WTC11 (cell line): ENCODE data around the gene FKBP14. TPM values are rescaled to one million over a fixed set of nuclear protein-coding genes. Genes with fewer than 3 reads are reported as not detected.

ENCODE experiments used
- ATAC-seq: fragments of 200-7000 bp; cut with Tn5 transposase; 2 replicates; pipeline ENCODE4 v1.10.0; 2021; ENCODE audit warnings: mild to moderate bottlenecking, moderate library complexity
- CTCF ChIA-PET: fragments of 300-600 bp; sonication (Branson Sonifier 250); formaldehyde crosslinking; loops from one replicate; lab custom pipeline; 2021; ENCODE audit warnings: antibody characterized with exemption; lab: Charles Lee
- POLR2A ChIA-PET: fragments of 350-600 bp; sonication (Branson Sonifier 250); formaldehyde crosslinking; loops from one replicate; lab custom pipeline; 2021; ENCODE audit warnings: antibody characterized with exemption; lab: Charles Lee
- DNase-seq: peaks from one replicate; pipeline ENCODE4 v3.0.0; 2021; ENCODE audit warnings: low spot score
- H3K27ac Mint-ChIP-seq: 2 replicates; pipeline ENCODE4 v1.8.0; 2021; ENCODE audit warnings: mixed read lengths
- H3K27me3 Mint-ChIP-seq: 2 replicates; pipeline ENCODE4 v1.8.0; 2021; ENCODE audit warnings: low read depth, mild to moderate bottlenecking, moderate library complexity, mixed read lengths
- H3K36me3 Mint-ChIP-seq: 2 replicates; pipeline ENCODE4 v1.8.0; 2021; ENCODE audit warnings: mixed read lengths
- H3K4me1 Mint-ChIP-seq: 2 replicates; pipeline ENCODE4 v1.8.0; 2022; ENCODE audit warnings: mixed read lengths
- H3K4me3 Mint-ChIP-seq: 2 replicates; pipeline ENCODE4 v1.8.0; 2021; ENCODE audit warnings: mild to moderate bottlenecking, moderate library complexity, mixed read lengths
- H3K9me3 Mint-ChIP-seq: 2 replicates; pipeline ENCODE4 v1.8.0; 2021; ENCODE audit warnings: mixed read lengths
- ATF1 ChIP-seq: sonication (generic); formaldehyde crosslinking; IDR thresholded peaks from 2 replicates; pipeline ENCODE4 v1.8.1; 2023; ENCODE audit warnings: mild to moderate bottlenecking, moderate library complexity, missing genetic modification reagents
- ATF6 ChIP-seq: sonication (generic); formaldehyde crosslinking; IDR thresholded peaks from 2 replicates; pipeline ENCODE4 v1.8.1; 2023; ENCODE audit warnings: mild to moderate bottlenecking, missing genetic modification reagents
- ETV6 ChIP-seq: sonication (generic); formaldehyde crosslinking; IDR thresholded peaks from 2 replicates; pipeline ENCODE4 v1.8.1; 2022; ENCODE audit warnings: mild to moderate bottlenecking, missing genetic modification reagents
- GABPB1 ChIP-seq: sonication (generic); formaldehyde crosslinking; IDR thresholded peaks from 2 replicates; pipeline ENCODE4 v1.8.1; 2023; ENCODE audit warnings: mild to moderate bottlenecking, missing genetic modification reagents
- KAT7 ChIP-seq: sonication (generic); formaldehyde crosslinking; IDR thresholded peaks from 2 replicates; pipeline ENCODE4 v1.8.1; 2023; ENCODE audit warnings: missing genetic modification reagents, mild to moderate bottlenecking, borderline replicate concordance
- MYBL2 ChIP-seq: sonication (generic); formaldehyde crosslinking; IDR thresholded peaks from 2 replicates; pipeline ENCODE4 v1.8.1; 2023; ENCODE audit warnings: mild to moderate bottlenecking, moderate library complexity, missing genetic modification reagents
- NR3C1 ChIP-seq: sonication (generic); formaldehyde crosslinking; conservative IDR thresholded peaks from 2 replicates; pipeline ENCODE4 v1.8.1; 2023; ENCODE audit warnings: low read depth, mild to moderate bottlenecking, missing genetic modification reagents
- OVOL2 ChIP-seq: fragments of 250-450 bp; sonication (Bioruptor Pico); IDR thresholded peaks from 2 replicates; pipeline ENCODE4 v1.9.0; 2021; ENCODE audit warnings: mild to moderate bottlenecking, borderline replicate concordance
- PREB ChIP-seq: sonication (generic); formaldehyde crosslinking; IDR thresholded peaks from 2 replicates; pipeline ENCODE4 v1.8.1; 2022; ENCODE audit warnings: mild to moderate bottlenecking, missing genetic modification reagents, moderate library complexity, borderline replicate concordance
- RORB ChIP-seq: fragments of 250-450 bp; sonication (Bioruptor Pico); IDR thresholded peaks from 2 replicates; pipeline ENCODE4 v1.9.0; 2021; ENCODE audit warnings: mild to moderate bottlenecking
- STAT6 ChIP-seq: sonication (generic); formaldehyde crosslinking; conservative IDR thresholded peaks from 2 replicates; pipeline ENCODE4 v1.8.1; 2023; ENCODE audit warnings: mild to moderate bottlenecking, low read depth, missing genetic modification reagents, moderate library complexity
- TEAD4 ChIP-seq: sonication (generic); formaldehyde crosslinking; IDR thresholded peaks from 2 replicates; pipeline ENCODE4 v1.8.0; 2022; ENCODE audit warnings: mild to moderate bottlenecking, missing genetic modification reagents
- USF1 ChIP-seq: sonication (generic); formaldehyde crosslinking; IDR thresholded peaks from 2 replicates; pipeline ENCODE4 v1.8.0; 2022; ENCODE audit warnings: mild to moderate bottlenecking, missing genetic modification reagents
- ZNF232 ChIP-seq: sonication (generic); formaldehyde crosslinking; IDR thresholded peaks from 2 replicates; pipeline ENCODE4 v1.8.0; 2022; ENCODE audit warnings: mild to moderate bottlenecking, missing genetic modification reagents
- ZNF416 ChIP-seq: fragments of 250-450 bp; sonication (Bioruptor Pico); IDR thresholded peaks from 2 replicates; pipeline ENCODE4 v1.9.0; 2021; ENCODE audit warnings: mild to moderate bottlenecking, inconsistent platforms
- total RNA-seq: library from RNA; stranded (reverse); gene quantifications from 3 replicates; pipeline ENCODE4 v1.2.3, GENCODE V29; 2021
- TF ChIP-seq, protein P1 (sequence below): sonication (generic); formaldehyde crosslinking; IDR thresholded peaks from 2 replicates; pipeline ENCODE4 v1.8.0; 2022; ENCODE audit warnings: mild to moderate bottlenecking, missing genetic modification reagents
- TF ChIP-seq, protein P2 (sequence below): sonication (generic); formaldehyde crosslinking; IDR thresholded peaks from 2 replicates; pipeline ENCODE4 v1.8.1; 2022; ENCODE audit warnings: mild to moderate bottlenecking, moderate library complexity, missing genetic modification reagents
- TF ChIP-seq, protein P3 (sequence below): fragments of 250-450 bp; sonication (Bioruptor Pico); IDR thresholded peaks from 2 replicates; pipeline ENCODE4 v1.9.0; 2021; ENCODE audit warnings: mild to moderate bottlenecking
- TF ChIP-seq, protein P4 (sequence below): sonication (generic); formaldehyde crosslinking; IDR thresholded peaks from 2 replicates; pipeline ENCODE4 v1.8.1; 2022; ENCODE audit warnings: low read depth, missing genetic modification reagents, borderline replicate concordance

FKBP14 gene
- total RNA-seq, 1 experiment from 2014 or later: 23.0 TPM

DNA sequence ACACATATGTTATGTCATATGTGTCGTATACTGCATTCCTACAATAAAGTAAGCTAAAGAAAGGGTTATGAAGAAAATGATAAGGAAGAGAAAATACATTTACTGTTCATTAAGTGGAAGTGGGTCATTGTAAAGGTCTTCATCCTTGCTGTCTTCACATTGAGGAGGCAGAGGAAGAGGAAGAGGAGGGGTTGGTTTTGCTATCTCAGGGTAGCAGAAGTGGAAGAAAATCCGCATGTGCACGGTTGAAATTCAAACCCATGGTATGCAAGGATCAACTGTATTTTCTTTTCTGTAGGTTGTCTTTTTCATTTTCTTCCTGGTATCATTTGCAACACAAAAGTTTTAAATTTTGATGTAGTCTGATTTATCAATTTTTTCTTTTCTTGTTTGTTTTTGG is 8.0 kb upstream of the FKBP14 start:
- ATAC-seq: no peak
- CTCF ChIA-PET: no interaction called here
- DNase-seq: no peak
- no peaks in the 10 kb centered on the region for H3K27me3 Mint-ChIP-seq
- H3K27ac Mint-ChIP-seq: no peak overlapping the region
- no peak overlapping the region for H3K4me3 Mint-ChIP-seq
- no peaks in the 10 kb centered on the region for H3K36me3 Mint-ChIP-seq
- POLR2A ChIA-PET: no interaction called here
- no peaks in the 10 kb centered on the region for H3K9me3 Mint-ChIP-seq
- peaks cover 10% of the 10 kb centered on the region for H3K4me1 Mint-ChIP-seq
- TF ChIP-seq, protein P1, sequence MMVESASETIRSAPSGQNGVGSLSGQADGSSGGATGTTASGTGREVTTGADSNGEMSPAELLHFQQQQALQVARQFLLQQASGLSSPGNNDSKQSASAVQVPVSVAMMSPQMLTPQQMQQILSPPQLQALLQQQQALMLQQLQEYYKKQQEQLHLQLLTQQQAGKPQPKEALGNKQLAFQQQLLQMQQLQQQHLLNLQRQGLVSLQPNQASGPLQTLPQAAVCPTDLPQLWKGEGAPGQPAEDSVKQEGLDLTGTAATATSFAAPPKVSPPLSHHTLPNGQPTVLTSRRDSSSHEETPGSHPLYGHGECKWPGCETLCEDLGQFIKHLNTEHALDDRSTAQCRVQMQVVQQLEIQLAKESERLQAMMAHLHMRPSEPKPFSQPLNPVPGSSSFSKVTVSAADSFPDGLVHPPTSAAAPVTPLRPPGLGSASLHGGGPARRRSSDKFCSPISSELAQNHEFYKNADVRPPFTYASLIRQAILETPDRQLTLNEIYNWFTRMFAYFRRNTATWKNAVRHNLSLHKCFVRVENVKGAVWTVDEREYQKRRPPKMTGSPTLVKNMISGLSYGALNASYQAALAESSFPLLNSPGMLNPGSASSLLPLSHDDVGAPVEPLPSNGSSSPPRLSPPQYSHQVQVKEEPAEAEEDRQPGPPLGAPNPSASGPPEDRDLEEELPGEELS (CRISPR knock-in tag): no peak
- TF ChIP-seq, protein P2, sequence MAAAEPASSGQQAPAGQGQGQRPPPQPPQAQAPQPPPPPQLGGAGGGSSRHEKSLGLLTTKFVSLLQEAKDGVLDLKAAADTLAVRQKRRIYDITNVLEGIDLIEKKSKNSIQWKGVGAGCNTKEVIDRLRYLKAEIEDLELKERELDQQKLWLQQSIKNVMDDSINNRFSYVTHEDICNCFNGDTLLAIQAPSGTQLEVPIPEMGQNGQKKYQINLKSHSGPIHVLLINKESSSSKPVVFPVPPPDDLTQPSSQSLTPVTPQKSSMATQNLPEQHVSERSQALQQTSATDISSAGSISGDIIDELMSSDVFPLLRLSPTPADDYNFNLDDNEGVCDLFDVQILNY: no peak
- TF ChIP-seq RORB (CRISPR knock-in tag): no peak
- no peak for TF ChIP-seq ZNF232 (CRISPR knock-in tag)
- TF ChIP-seq ATF1: no peak
- TF ChIP-seq ETV6 (CRISPR knock-in tag): no peak
- no peak for TF ChIP-seq STAT6 (CRISPR knock-in tag)
- no peak for TF ChIP-seq TEAD4 (CRISPR knock-in tag)
- no peak for TF ChIP-seq KAT7
- no peak for TF ChIP-seq NR3C1
- TF ChIP-seq PREB (CRISPR knock-in tag): no peak
- no peak for TF ChIP-seq USF1 (CRISPR knock-in tag)
- TF ChIP-seq, protein P3, sequence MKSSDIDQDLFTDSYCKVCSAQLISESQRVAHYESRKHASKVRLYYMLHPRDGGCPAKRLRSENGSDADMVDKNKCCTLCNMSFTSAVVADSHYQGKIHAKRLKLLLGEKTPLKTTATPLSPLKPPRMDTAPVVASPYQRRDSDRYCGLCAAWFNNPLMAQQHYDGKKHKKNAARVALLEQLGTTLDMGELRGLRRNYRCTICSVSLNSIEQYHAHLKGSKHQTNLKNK (CRISPR knock-in tag): no peak
- TF ChIP-seq MYBL2 (CRISPR knock-in tag): no peak
- no peak for TF ChIP-seq ZNF416 (CRISPR knock-in tag)
- TF ChIP-seq GABPB1 (CRISPR knock-in tag): no peak
- no peak for TF ChIP-seq ATF6 (CRISPR knock-in tag)
- TF ChIP-seq, protein P4, sequence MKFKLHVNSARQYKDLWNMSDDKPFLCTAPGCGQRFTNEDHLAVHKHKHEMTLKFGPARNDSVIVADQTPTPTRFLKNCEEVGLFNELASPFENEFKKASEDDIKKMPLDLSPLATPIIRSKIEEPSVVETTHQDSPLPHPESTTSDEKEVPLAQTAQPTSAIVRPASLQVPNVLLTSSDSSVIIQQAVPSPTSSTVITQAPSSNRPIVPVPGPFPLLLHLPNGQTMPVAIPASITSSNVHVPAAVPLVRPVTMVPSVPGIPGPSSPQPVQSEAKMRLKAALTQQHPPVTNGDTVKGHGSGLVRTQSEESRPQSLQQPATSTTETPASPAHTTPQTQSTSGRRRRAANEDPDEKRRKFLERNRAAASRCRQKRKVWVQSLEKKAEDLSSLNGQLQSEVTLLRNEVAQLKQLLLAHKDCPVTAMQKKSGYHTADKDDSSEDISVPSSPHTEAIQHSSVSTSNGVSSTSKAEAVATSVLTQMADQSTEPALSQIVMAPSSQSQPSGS (CRISPR knock-in tag): no peak
- no peak for TF ChIP-seq OVOL2 (CRISPR knock-in tag)
- TF ChIP-seq, all 79 proteins: peak for 0
